HG03520 (cell line): ENCODE results near the gene HMGN2.

Experiments used
- ATAC-seq: cut with Tn5 transposase; IDR thresholded peaks from one replicate; pipeline ENCODE4 v1.9.1; 2021; ENCODE audit warnings: mild to moderate bottlenecking, moderate library complexity; ENCODE audit not compliant: unreplicated experiment

The HMGN2 gene

GRCh38 chr1:26472320-26472900 lies at the start of gene HMGN2:
Gene HMGN2, plus strand, starts transcription at chr1:26472440. Its CDS starts 173 bp downstream, at chr1:26472613.
- peak; percentile 35 for ATAC-seq

- no peak for ATAC-seq
Measured at GRCh38 chr1:26429721-26430120, 42.5 kb upstream of the HMGN2 start.

GRCh38 chr1:26431979-26432695 lies 40.1 kb upstream of the HMGN2 start, which contains the start of gene DHDDS:
Gene DHDDS, plus strand, starts transcription at chr1:26432321. Its CDS starts 625 bp downstream, at chr1:26432946.
- peak; percentile 86 for ATAC-seq

- no peak for ATAC-seq
Measured at GRCh38 chr1:26432793-26433192, 39.4 kb upstream of the HMGN2 start.

GRCh38 chr1:26434161-26434752 lies 38.0 kb upstream of the HMGN2 start:
- no peak for ATAC-seq

GRCh38 chr1:26438041-26438440 lies 34.2 kb upstream of the HMGN2 start:
- ATAC-seq: no peak

GRCh38 chr1:26440259-26440658 lies 32.0 kb upstream of the HMGN2 start:
- no peak for ATAC-seq

- ATAC-seq: no peak
Measured at GRCh38 chr1:26449868-26450267, 22.4 kb upstream of the HMGN2 start.

- no peak for ATAC-seq
Measured at GRCh38 chr1:26450908-26451307, 21.3 kb upstream of the HMGN2 start.

- no peak for ATAC-seq
Measured at GRCh38 chr1:26452459-26453183, 19.6 kb upstream of the HMGN2 start.

GRCh38 chr1:26459148-26459547 lies 13.1 kb upstream of the HMGN2 start:
- no peak for ATAC-seq

- ATAC-seq: no peak
Measured at GRCh38 chr1:26459573-26460031, 12.6 kb upstream of the HMGN2 start.

- ATAC-seq: no peak
Measured at GRCh38 chr1:26468911-26469310, 3.3 kb upstream of the HMGN2 start.

GRCh38 chr1:26469558-26469957 lies 2.7 kb upstream of the HMGN2 start:
- ATAC-seq: no peak

- ATAC-seq: no peak
Measured at GRCh38 chr1:26470878-26471497, 1.3 kb upstream of the HMGN2 start.

GRCh38 chr1:26471498-26472319 lies 531 bp upstream of the HMGN2 start:
- peak; percentile 8 for ATAC-seq

- ATAC-seq: peak; percentile 66
Measured at GRCh38 chr1:26472901-26473845, 933 bp downstream of the HMGN2 start.

- ATAC-seq: no peak
Measured at GRCh38 chr1:26474818-26475217, 2.6 kb downstream of the HMGN2 start.

- ATAC-seq: no peak
Measured at GRCh38 chr1:26475989-26476388, 3.7 kb downstream of the HMGN2 start.
